Brain pericyte (primary cell): ENCODE results near the gene TNRC6A.
"Not testable (repeated sequence)": the region's sequence is repeated elsewhere in the genome, so short reads cannot be mapped to it uniquely, and the experiment has no call there.

Experiments
- DNase-seq: peaks from one replicate; pipeline ENCODE4 v3.0.0-alpha.2; 2012; ENCODE audit warnings: low read depth, low spot score

TNRC6A gene

GRCh38 chr16:24758373-24758772 is 28.9 kb downstream of the TNRC6A start:
- DNase-seq, result no peak

GRCh38 chr16:24759006-24759405 is 29.6 kb downstream of the TNRC6A start:
- DNase-seq, result no peak

GRCh38 chr16:24761526-24761925 is 32.1 kb downstream of the TNRC6A start:
- DNase-seq, result no peak

DNA sequence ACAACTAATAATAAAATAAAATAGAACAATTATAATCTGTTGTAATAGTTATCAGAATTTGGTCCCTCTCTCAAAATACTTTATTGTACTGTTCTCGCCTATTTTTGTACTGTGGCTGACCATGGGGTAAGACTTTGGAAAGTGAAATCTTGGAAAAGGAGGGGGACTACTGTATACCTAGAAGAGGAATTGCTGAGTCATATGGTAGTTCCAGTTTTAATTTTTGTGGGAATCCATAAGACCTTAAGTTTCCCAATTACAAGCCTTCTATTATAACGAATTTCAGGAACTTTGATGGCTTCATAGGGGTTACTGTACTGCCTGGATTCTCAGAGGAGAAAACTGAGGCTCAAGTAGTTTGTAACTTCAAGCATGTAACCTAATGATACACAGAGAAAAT is 35.5 kb downstream of the TNRC6A start:
- DNase-seq, result no peak

- no peak for DNase-seq
These were observed 36.6 kb downstream of the TNRC6A start for GRCh38 chr16:24766057-24766456.

DNA sequence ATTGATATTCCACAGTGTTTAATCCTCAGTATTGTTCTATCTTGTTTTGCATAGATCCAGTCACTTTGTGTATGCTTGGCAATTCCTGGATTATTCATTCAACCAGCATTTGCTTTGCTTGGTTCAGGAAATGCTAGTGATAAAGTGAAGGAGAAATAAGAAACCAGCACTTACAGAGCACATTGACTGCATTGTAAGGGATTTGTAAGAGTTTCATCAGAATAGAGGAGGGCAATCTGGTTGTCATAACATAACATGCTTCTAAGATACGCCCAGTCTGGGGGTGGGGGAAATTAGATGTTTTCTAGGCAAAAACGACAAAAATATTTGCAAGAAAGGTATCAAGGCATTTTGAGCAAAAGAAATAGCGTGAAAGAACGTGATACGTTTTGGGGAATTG is 40.4 kb downstream of the TNRC6A start:
- DNase-seq, result no peak

DNA sequence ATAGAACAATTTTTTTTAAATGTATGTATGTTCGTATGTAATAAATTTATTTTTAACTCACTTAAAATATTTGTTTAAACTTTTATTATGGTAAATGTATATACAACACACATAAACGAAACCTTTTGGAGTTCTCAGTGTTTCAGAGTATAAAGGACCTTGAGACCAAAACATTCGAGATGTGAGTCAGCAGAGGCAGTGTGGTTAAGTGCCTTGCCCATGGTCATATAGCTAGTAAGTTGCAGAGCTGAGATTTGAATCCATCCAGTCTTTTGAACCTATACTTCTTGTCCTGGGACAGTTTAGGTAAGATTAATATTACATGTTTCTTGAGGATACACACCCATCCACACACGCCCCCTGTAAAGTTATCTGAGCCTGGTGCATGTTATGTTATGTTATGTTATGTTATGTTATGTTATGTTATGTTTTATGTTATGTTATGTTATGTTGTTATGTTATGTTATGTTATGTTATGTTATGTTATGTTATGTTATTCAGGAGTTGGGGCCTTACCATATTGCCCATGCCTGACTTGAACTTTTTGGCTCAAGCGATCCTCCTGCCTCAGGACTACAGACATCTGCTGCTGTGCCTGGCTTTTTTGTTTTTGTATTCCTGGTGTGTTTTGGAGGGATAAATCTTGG is 41.8 kb downstream of the TNRC6A start:
- no peak for DNase-seq

DNA sequence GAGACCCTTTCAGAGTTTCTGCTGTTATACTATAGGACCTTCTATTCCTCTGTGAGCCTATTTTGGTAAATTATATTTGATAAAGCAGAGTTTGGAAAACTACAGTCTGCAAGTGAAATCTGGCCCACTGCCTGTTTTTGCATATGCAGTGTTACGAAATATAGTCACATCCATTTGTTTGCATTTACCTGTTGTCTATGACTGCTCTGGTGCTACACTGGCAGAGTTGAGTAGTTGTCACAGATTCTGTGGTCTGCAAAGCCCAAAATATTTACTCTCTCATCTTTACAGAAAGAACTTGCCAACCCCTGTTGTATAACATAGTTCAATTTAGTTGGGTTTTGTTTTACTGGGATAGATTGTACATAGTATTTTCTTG is 42.3 kb downstream of the TNRC6A start:
- no peak for DNase-seq

DNA sequence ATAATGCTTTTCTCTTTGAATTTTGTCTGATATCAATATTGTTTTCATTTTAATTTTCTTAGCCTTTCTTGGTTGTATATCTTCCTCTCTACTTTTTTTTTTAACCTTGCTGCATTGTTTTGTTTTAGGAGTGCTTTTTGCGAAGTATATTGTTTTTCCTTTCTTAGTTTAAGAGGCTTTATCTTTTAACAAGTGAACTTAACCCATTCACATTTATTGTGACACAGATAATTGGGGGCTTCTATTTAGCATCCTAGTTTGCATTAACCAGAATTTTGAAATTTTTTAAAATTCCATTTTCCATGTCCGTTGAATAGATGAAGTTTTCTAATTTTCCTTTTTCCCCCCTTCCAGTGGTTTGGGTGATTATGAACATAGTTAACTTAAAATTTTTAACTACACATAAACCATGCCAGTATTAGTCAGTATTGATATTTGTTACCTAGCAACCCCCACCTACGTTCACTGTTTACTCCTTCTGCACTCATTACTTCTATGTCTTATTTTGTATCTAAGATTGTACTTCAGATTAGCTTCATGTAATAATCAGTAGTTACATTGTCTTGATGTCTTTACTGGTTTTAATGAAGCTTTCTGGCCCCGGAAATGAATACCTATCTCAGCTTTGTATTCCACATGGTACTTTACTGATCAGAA is 44.4 kb downstream of the TNRC6A start:
- no peak for DNase-seq

DNA sequence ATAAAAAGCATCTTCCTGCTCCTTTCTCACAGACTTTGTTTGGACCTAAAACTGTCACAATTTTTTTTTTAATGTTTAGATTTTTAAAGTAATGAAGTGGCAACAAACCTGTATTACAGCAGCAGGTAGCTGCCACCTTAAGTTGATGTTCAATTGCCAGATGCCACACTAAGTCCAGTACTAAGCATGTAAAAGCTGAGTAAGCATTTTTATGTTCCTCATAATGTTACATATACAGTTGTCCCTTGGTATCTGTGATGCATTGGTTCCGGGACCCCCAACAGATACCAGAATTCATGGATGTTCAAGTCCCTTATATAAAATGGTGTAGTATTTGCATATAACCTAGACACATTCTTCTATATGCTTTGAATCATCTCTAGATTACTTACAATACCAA is 45.1 kb downstream of the TNRC6A start:
- no peak for DNase-seq

DNA sequence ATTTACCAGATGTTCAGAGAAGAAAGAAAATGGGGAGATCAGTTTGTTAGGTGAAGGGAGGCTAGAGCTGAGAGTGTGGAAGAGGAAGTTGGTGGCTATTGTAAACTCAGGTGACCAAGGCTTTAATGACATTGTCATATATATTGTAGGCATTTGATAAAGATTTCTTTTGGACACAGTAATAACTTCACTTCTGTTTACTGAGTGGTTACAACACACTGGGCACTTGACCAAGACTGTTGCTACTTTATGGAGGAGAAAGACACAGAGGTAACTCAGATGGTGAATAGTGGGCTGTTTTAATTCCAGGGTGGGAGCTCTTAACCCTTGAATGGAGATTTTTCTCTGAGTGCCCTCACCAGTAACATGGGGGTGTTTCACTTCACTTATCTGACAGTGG is 46.0 kb downstream of the TNRC6A start:
- no peak for DNase-seq

DNA sequence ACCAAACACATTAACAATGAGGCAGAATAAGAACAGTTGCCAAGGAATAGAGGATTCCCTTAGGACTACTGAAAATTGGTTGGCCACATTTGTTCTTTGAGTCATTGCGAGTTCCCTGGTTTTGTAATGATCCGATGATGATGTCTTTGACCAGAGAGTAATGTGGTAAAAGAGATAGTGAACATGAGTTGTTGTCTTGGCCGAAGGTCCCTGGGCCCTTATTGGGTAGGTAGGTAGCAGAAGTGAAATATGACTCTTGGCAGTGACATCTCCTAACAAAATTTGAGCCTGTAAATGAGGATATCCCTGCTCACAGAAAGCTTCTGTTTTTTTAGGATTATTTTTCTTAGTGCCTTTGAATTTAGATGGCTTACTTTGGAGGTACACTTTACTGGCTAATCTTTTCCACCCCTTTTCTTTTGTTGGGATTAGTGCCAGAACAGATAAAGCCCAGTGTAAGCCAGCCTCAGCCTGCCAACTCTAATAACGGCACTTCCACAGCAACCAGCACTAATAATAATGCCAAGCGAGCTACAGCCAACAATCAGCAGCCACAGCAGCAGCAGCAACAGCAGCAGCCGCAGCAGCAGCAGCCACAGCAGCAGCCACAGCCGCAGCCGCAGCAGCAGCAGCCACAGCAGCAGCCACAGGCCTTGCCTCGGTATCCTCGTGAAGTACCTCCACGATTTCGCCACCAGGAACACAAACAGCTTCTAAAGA is 47.2 kb downstream of the TNRC6A start:
- no peak for DNase-seq

DNA sequence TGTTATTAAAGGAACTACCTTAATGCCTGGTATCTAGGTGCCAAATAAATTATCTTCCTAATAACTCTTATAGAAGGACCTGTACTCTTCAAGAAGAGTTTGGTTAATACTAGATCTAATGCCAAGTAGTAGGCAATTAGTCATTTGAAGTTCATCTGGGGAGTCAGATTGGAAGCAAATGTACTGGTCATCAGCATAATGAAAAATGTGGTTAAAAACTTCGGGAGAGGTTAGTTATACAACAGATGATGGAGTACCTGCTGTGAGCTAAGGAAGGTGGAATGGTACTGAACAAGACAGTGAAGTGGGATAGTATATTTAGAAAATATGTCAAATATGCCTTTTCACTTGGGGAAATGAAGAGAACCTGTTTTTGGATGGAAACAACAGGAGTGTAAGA is 49.2 kb downstream of the TNRC6A start:
- DNase-seq, result no peak

GRCh38 chr16:24781256-24781655 is 51.8 kb downstream of the TNRC6A start:
- no peak for DNase-seq

- DNase-seq, result no peak
These were observed 54.7 kb downstream of the TNRC6A start for GRCh38 chr16:24784121-24784520.

- no peak for DNase-seq
These were observed 60.4 kb downstream of the TNRC6A start for GRCh38 chr16:24789881-24790280.

GRCh38 chr16:24800586-24800985 is 71.1 kb downstream of the TNRC6A start:
- no peak for DNase-seq

DNA sequence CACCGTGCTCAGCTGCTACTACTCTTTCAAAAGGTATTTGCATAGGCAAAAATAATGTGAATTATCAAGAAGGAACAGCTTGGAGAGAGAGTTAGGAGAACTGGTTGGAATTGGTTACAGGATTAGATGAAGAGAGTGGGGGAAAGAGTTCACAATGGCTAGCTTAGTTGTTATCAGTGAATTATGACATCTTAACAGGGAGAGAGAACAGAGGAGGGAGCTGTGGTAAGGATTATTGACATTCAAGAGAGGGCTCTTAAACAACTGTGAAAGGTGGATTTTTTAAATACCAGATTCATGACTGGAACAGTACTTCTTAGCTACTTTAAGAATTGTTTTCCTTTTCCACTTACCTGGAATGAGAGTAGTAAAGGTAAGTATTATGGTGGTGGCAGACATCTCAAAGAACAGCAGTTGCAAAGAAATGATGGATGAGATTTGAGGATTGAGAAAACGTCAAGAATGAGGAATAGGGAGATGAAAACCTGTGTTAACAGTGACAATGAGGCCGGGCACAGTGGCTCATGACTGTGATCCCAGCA is 72.4 kb downstream of the TNRC6A start:
- DNase-seq, result no peak

GRCh38 chr16:24805484-24805883 is 76.0 kb downstream of the TNRC6A start:
- no peak for DNase-seq

DNA sequence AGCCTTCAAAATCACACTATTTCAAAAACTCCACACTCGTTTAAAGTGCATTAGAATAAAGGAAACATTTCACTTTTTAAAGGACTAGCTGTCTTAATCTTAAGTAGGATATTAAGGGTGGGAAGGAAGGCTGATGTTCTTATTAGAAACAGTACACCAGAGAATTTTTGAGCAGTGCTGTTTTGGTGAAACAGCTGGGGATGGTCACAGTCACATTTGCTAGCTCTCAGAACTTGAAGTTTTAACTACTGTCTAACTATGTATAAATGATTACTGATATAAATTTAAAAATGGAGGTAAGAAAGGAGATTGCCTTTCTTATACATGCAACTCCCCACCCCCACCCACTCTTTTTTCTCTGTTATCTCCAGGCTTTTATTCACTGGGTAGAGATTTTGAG is 77.8 kb downstream of the TNRC6A start:
- no peak for DNase-seq

GRCh38 chr16:24810951-24811843 is 81.7 kb downstream of the TNRC6A start:
- no peak for DNase-seq

- not testable (repeated sequence) for DNase-seq
These were observed 83.4 kb downstream of the TNRC6A start for GRCh38 chr16:24812813-24813212.
